ENCODE data around the gene DAAM2. TPM values are rescaled to one million over a fixed set of nuclear protein-coding genes. Genes with fewer than 3 reads are reported as not detected.

The DAAM2 gene
- total and polyA plus RNA-seq, 2 donors (not counting 3 experiments of a cell fraction or from before 2014, with no cell fraction given): 0.42 to 0.44 TPM

- ChIA-PET POLR2A (no interaction called here), CTCF (interaction anchor here (1.1 kb wide), 1 partner anchor 10 kb away, joined by 3 read pairs; no protein-coding TSS in a partner anchor)
- BruUV-seq (replicated peaks): no TSS peak
- no peaks in the 10 kb centered on the region for H3K9me1 ChIP-seq (replicated peaks; ENCODE audit: control insufficient read depth, extremely low read depth, insufficient read depth, low read length)
- no peaks in the 10 kb centered on the region for H3K27me3 ChIP-seq (ENCODE audit: control insufficient read depth in 2 of 2, insufficient read depth in 2 of 2, low read length in 2 of 2)
- H3K4me2 ChIP-seq (ENCODE audit: insufficient read depth, low read length): no peak overlapping the region
- H4K20me1 ChIP-seq (replicated peaks; ENCODE audit: control insufficient read depth, extremely low read depth, insufficient read depth, low read length): no peaks in the 10 kb centered on the region
- intact Hi-C loops (cut with micrococcal nuclease): no loop called here
- no peak overlapping the region for H2AFZ ChIP-seq (ENCODE audit: low read depth, low read length)
- dilution Hi-C loops (cut with MboI; ENCODE audit: extremely low pct_ligation_motif_present, low sequenced_read_pairs): no loop called here
- no peaks in the 10 kb centered on the region for H3K79me2 ChIP-seq (ENCODE audit: control insufficient read depth, insufficient read depth, low read length)
- no peak overlapping the region for H3K4me3 ChIP-seq (replicated peaks in 1 of 3; ENCODE audit: insufficient read depth in 1 of 3, low read depth in 1 of 3, low read length in 3 of 3)
- no peak overlapping the region for H3K9ac ChIP-seq (replicated peaks; ENCODE audit: extremely low read depth, insufficient read depth, low read length)
- DNase-seq (ENCODE audit: low read depth, low spot score) (no peak), FAIRE-seq (no peak)
- TF ChIP-seq POLR2AphosphoS5 (IDR thresholded peaks at IDR 0.05; ENCODE audit: insufficient read depth, low read depth, low read length): no peak
- no peak for TF ChIP-seq JUN (IDR thresholded peaks at IDR 0.05; ENCODE audit: borderline replicate concordance, insufficient read depth, insufficient read length, low read depth)
- no peak for TF ChIP-seq GATA2 (IDR thresholded peaks at IDR 0.05; ENCODE audit: insufficient read depth, insufficient read length, low read depth, low read length)
- TF ChIP-seq EZH2 (IDR thresholded peaks at IDR 0.05; ENCODE audit: borderline replicate concordance, low read depth, low read length, severe bottlenecking): no peak
- H3K27ac ChIP-seq (ENCODE audit: insufficient read depth, low read depth, low read length): no peak overlapping the region
- H3K36me3 ChIP-seq (ENCODE audit: control insufficient read depth in 2 of 2, extremely low read depth in 1 of 2, insufficient read depth in 2 of 2, low read length in 2 of 2): no peaks in the 10 kb centered on the region
- no peaks in the 10 kb centered on the region for H3K4me1 ChIP-seq (ENCODE audit: control insufficient read depth, extremely low read depth, insufficient read depth, low read length)
- no peaks in the 10 kb centered on the region for H3K9me3 ChIP-seq (replicated peaks; ENCODE audit: control insufficient read depth, insufficient read depth, low read length)
Measured at GRCh38 chr6:39834278-39834677, 42.1 kb downstream of the DAAM2 start.

- dilution Hi-C loops (cut with MboI; ENCODE audit: extremely low pct_ligation_motif_present, low sequenced_read_pairs): no loop called here
- ChIA-PET CTCF (no interaction called here), POLR2A (no interaction called here)
- Histone ChIP-seq H3K27ac (ENCODE audit: insufficient read depth, low read depth, low read length) (no peak overlapping the region), H3K36me3 (ENCODE audit: control insufficient read depth in 2 of 2, extremely low read depth in 1 of 2, insufficient read depth in 2 of 2, low read length in 2 of 2) (no peaks in the 10 kb centered on the region), H3K9ac (replicated peaks; ENCODE audit: extremely low read depth, insufficient read depth, low read length) (no peak overlapping the region), H2AFZ (ENCODE audit: low read depth, low read length) (no peak overlapping the region), H3K79me2 (ENCODE audit: control insufficient read depth, insufficient read depth, low read length) (no peaks in the 10 kb centered on the region), H3K4me1 (ENCODE audit: control insufficient read depth, extremely low read depth, insufficient read depth, low read length) (no peaks in the 10 kb centered on the region), H3K4me3 (replicated peaks in 1 of 3; ENCODE audit: insufficient read depth in 1 of 3, low read depth in 1 of 3, low read length in 3 of 3) (no peak overlapping the region), H4K20me1 (replicated peaks; ENCODE audit: control insufficient read depth, extremely low read depth, insufficient read depth, low read length) (no peaks in the 10 kb centered on the region), H3K4me2 (ENCODE audit: insufficient read depth, low read length) (no peak overlapping the region), H3K9me1 (replicated peaks; ENCODE audit: control insufficient read depth, extremely low read depth, insufficient read depth, low read length) (no peaks in the 10 kb centered on the region), H3K9me3 (replicated peaks; ENCODE audit: control insufficient read depth, insufficient read depth, low read length) (no peaks in the 10 kb centered on the region), H3K27me3 (ENCODE audit: control insufficient read depth in 2 of 2, insufficient read depth in 2 of 2, low read length in 2 of 2) (no peaks in the 10 kb centered on the region)
- no peak for TF ChIP-seq GATA2 (IDR thresholded peaks at IDR 0.05; ENCODE audit: insufficient read depth, insufficient read length, low read depth, low read length)
- TF ChIP-seq POLR2A (IDR thresholded peaks at IDR 0.05; ENCODE audit: low read depth, low read length): no peak
- TF ChIP-seq POLR2AphosphoS5 (IDR thresholded peaks at IDR 0.05; ENCODE audit: insufficient read depth, low read depth, low read length): no peak
- TF ChIP-seq MYC (IDR thresholded peaks at IDR 0.05; ENCODE audit: low read depth, low read length): no peak
- TF ChIP-seq JUN (IDR thresholded peaks at IDR 0.05; ENCODE audit: borderline replicate concordance, insufficient read depth, insufficient read length, low read depth): no peak
- no peak for TF ChIP-seq CTCF (IDR thresholded peaks at IDR 0.05; ENCODE audit: extremely low read depth in 1 of 2, insufficient read depth in 1 of 2, low read depth in 1 of 2, low read length in 2 of 2)
- TF ChIP-seq EZH2 (IDR thresholded peaks at IDR 0.05; ENCODE audit: borderline replicate concordance, low read depth, low read length, severe bottlenecking): no peak
- no peak for TF ChIP-seq MAX (IDR thresholded peaks at IDR 0.05; ENCODE audit: insufficient read depth, insufficient read length)
- TF ChIP-seq FOS (IDR thresholded peaks at IDR 0.05; ENCODE audit: borderline replicate concordance, insufficient read depth, low read length): no peak
- intact Hi-C loops (cut with micrococcal nuclease): no loop called here
- BruUV-seq (replicated peaks): no TSS peak
- DNase-seq (ENCODE audit: low read depth, low spot score) (no peak), FAIRE-seq (no peak)
Measured at GRCh38 chr6:39834866-39835265, 42.7 kb downstream of the DAAM2 start.
